ENCODE measurements around the gene DDX1. TPM values are rescaled to one million over a fixed set of nuclear protein-coding genes. Genes with fewer than 3 reads are reported as not detected.

Gene DDX1
- total RNA-seq, 4 donors from 2014 or later: 48.7 to 60.0 (median 55.1) TPM

GRCh38 chr2:15571729-15572128, 19.9 kb upstream of the DDX1 start:
- ATAC-seq (ENCODE audit: low FRiP score): no peak
- no peak for DNase-seq (ENCODE audit: low spot score)
- TF ChIP-seq CTCF (IDR thresholded peaks at IDR 0.05): no peak

- DNase-seq (ENCODE audit: low spot score): peak; percentile 98
- TF ChIP-seq CTCF (IDR thresholded peaks at IDR 0.05): no peak
Observed at GRCh38 chr2:15577071-15577735, 14.5 kb upstream of the DDX1 start.

GRCh38 chr2:15579641-15580040, 12.0 kb upstream of the DDX1 start:
- no peak for TF ChIP-seq CTCF (IDR thresholded peaks at IDR 0.05)
- DNase-seq (ENCODE audit: low spot score): no peak
- no peak for ATAC-seq (ENCODE audit: low FRiP score)

More at GRCh38 chr2:15577071-15577735, 14.5 kb upstream of the DDX1 start:
- peak; percentile 72 for ATAC-seq (ENCODE audit: low FRiP score)

- DNase-seq (ENCODE audit: low spot score) (no peak), ATAC-seq (ENCODE audit: low FRiP score) (no peak)
- no peak for TF ChIP-seq CTCF (IDR thresholded peaks at IDR 0.05)
Observed at GRCh38 chr2:15580451-15580850, 11.2 kb upstream of the DDX1 start.

- DNase-seq (ENCODE audit: low spot score) (no peak), ATAC-seq (ENCODE audit: low FRiP score) (no peak)
- TF ChIP-seq CTCF (IDR thresholded peaks at IDR 0.05): no peak
Observed at GRCh38 chr2:15582710-15583357, 8.8 kb upstream of the DDX1 start.

GRCh38 chr2:15583826-15584225, 7.8 kb upstream of the DDX1 start:
- DNase-seq (ENCODE audit: low spot score) (no peak), ATAC-seq (ENCODE audit: low FRiP score) (no peak)
- TF ChIP-seq CTCF (IDR thresholded peaks at IDR 0.05): no peak

- TF ChIP-seq CTCF (IDR thresholded peaks at IDR 0.05): no peak
- no peak for ATAC-seq (ENCODE audit: low FRiP score)
- no peak for DNase-seq (ENCODE audit: low spot score)
Observed at GRCh38 chr2:15584316-15584715, 7.4 kb upstream of the DDX1 start.

Measured in omental fat pad (tissue), 4 donors.